H1 (cell line): ENCODE results near the gene ACYP2. TPM values are rescaled to one million over a fixed set of nuclear protein-coding genes. Genes with fewer than 3 reads are reported as not detected.

Experiments
- KDM5A ChIP-seq: fragments of 200-600 bp; IDR thresholded peaks from 2 replicates; pipeline ENCODE4 v1.7.1; 2012; ENCODE audit warnings: mild to moderate bottlenecking, low read length, inconsistent platforms, mixed read lengths
- polyA plus RNA-seq, 7 experiments: library from polyadenylated mRNA; depleted of rRNA in 3 of 7; stranded (reverse) in 5 of 7; unstranded in 2 of 7; fragments of >200 nt in 5 of 7; fragments of 200-250 nt in 2 of 7; gene quantifications; 1 replicate in 5 of 7; 2 replicates in 1 of 7; 4 replicates in 1 of 7; pipeline versions ENCODE4 v1.2.1 to v1.2.3, GENCODE V29; 2011 to 2013; ENCODE audit warnings: missing spikeins in 2 of 7, mixed read lengths in 2 of 7
- total RNA-seq: library from RNA; stranded (reverse); fragmentation: NEBNext Ultra II Directional; extraction: Animal tissue kit (Norgen Biotek cat#: 25700); gene quantifications from 2 replicates; pipeline ENCODE4 v1.2.1, GENCODE V29; 2021
- TF ChIP-seq, protein P1 (sequence below): fragments of 300-600 bp; sonication (generic); IDR thresholded peaks from 2 replicates; pipeline ENCODE4 v1.7.1; 2012; ENCODE audit warnings: low read length, moderate library complexity, mild to moderate bottlenecking, inconsistent platforms; ENCODE audit not compliant: insufficient replicate concordance

The ACYP2 gene
- total and polyA plus RNA-seq, 2 of the 8 experiments (the other 6 are each of a cell fraction or from before 2014, with no cell fraction given): 3.4 to 4.4 TPM

DNA sequence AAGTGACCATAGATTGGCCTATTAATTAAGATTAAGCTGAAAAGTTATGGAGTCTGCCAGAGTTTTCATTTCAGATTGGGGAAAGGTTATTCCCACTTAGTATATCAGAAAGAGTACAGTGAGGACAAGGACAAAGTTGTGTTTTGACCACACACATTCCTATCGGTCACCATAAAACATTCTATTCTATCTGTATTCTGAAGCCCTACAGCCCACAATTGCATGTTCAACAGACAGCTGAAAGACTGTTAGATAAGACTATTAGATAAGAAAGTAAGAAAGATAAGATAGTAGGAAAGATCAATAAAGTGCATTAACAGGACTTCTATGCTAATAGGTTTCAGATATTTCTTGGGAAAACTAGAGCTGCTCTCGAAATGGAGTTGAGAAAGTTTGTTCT lies 26.7 kb upstream of the ACYP2 start (continued):
- TF ChIP-seq, protein P1, sequence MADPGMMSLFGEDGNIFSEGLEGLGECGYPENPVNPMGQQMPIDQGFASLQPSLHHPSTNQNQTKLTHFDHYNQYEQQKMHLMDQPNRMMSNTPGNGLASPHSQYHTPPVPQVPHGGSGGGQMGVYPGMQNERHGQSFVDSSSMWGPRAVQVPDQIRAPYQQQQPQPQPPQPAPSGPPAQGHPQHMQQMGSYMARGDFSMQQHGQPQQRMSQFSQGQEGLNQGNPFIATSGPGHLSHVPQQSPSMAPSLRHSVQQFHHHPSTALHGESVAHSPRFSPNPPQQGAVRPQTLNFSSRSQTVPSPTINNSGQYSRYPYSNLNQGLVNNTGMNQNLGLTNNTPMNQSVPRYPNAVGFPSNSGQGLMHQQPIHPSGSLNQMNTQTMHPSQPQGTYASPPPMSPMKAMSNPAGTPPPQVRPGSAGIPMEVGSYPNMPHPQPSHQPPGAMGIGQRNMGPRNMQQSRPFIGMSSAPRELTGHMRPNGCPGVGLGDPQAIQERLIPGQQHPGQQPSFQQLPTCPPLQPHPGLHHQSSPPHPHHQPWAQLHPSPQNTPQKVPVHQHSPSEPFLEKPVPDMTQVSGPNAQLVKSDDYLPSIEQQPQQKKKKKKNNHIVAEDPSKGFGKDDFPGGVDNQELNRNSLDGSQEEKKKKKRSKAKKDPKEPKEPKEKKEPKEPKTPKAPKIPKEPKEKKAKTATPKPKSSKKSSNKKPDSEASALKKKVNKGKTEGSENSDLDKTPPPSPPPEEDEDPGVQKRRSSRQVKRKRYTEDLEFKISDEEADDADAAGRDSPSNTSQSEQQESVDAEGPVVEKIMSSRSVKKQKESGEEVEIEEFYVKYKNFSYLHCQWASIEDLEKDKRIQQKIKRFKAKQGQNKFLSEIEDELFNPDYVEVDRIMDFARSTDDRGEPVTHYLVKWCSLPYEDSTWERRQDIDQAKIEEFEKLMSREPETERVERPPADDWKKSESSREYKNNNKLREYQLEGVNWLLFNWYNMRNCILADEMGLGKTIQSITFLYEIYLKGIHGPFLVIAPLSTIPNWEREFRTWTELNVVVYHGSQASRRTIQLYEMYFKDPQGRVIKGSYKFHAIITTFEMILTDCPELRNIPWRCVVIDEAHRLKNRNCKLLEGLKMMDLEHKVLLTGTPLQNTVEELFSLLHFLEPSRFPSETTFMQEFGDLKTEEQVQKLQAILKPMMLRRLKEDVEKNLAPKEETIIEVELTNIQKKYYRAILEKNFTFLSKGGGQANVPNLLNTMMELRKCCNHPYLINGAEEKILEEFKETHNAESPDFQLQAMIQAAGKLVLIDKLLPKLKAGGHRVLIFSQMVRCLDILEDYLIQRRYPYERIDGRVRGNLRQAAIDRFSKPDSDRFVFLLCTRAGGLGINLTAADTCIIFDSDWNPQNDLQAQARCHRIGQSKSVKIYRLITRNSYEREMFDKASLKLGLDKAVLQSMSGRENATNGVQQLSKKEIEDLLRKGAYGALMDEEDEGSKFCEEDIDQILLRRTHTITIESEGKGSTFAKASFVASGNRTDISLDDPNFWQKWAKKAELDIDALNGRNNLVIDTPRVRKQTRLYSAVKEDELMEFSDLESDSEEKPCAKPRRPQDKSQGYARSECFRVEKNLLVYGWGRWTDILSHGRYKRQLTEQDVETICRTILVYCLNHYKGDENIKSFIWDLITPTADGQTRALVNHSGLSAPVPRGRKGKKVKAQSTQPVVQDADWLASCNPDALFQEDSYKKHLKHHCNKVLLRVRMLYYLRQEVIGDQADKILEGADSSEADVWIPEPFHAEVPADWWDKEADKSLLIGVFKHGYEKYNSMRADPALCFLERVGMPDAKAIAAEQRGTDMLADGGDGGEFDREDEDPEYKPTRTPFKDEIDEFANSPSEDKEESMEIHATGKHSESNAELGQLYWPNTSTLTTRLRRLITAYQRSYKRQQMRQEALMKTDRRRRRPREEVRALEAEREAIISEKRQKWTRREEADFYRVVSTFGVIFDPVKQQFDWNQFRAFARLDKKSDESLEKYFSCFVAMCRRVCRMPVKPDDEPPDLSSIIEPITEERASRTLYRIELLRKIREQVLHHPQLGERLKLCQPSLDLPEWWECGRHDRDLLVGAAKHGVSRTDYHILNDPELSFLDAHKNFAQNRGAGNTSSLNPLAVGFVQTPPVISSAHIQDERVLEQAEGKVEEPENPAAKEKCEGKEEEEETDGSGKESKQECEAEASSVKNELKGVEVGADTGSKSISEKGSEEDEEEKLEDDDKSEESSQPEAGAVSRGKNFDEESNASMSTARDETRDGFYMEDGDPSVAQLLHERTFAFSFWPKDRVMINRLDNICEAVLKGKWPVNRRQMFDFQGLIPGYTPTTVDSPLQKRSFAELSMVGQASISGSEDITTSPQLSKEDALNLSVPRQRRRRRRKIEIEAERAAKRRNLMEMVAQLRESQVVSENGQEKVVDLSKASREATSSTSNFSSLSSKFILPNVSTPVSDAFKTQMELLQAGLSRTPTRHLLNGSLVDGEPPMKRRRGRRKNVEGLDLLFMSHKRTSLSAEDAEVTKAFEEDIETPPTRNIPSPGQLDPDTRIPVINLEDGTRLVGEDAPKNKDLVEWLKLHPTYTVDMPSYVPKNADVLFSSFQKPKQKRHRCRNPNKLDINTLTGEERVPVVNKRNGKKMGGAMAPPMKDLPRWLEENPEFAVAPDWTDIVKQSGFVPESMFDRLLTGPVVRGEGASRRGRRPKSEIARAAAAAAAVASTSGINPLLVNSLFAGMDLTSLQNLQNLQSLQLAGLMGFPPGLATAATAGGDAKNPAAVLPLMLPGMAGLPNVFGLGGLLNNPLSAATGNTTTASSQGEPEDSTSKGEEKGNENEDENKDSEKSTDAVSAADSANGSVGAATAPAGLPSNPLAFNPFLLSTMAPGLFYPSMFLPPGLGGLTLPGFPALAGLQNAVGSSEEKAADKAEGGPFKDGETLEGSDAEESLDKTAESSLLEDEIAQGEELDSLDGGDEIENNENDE: no peak
- TF ChIP-seq KDM5A: no peak
